Measurements from ENCODE around the gene SGCA.

- TF ChIP-seq POLR2A (IDR thresholded peaks at IDR 0.05) (no peak), CTCF (IDR thresholded peaks at IDR 0.05) (no peak)
Observed at GRCh38 chr17:50146927-50147665, 18.7 kb upstream of the SGCA start.

Measured in testis (tissue), 2 donors.